Sigmoid colon (tissue), 7 donors: ENCODE measurements around the gene RALGAPB. TPM values are rescaled to one million over a fixed set of nuclear protein-coding genes. Genes with fewer than 3 reads are reported as not detected.

Experiments used
- DNase-seq: peaks from one replicate; pipeline ENCODE4 v3.0.0-alpha.2; 2019
- H3K27ac ChIP-seq, 4 donors: fragments of 200-600 bp; sonication (generic); one replicate each; pipeline ENCODE4 v1.5.1; 2016 to 2019; ENCODE audit warnings: mild to moderate bottlenecking in 1 of 4
- H3K27me3 ChIP-seq, 3 donors: fragments of 200-600 bp; sonication (generic); one replicate each; pipeline ENCODE4 v1.5.1; 2019; ENCODE audit warnings: mild to moderate bottlenecking in 1 of 3
- H3K36me3 ChIP-seq, 4 donors: fragments of 200-600 bp; sonication (generic); one replicate each; pipeline ENCODE4 v1.5.1; 2016 to 2019
- H3K4me1 ChIP-seq, 4 donors: fragments of 200-600 bp; sonication (generic); one replicate each; pipeline ENCODE4 v1.5.1; 2017 to 2019
- H3K4me3 ChIP-seq, 4 donors: fragments of 200-600 bp; sonication (generic); one replicate each; pipeline ENCODE4 v1.5.1; 2017 to 2019; ENCODE audit warnings: mild to moderate bottlenecking in 2 of 4, moderate library complexity in 1 of 4
- H3K9me3 ChIP-seq, 4 donors: fragments of 200-600 bp in 3 of 4; sonication (generic) in 3 of 4; one replicate each; pipeline versions ENCODE4 v1.5.1 to v1.6.1; 2013 to 2019
- EP300 ChIP-seq, 4 donors: sonication (generic); formaldehyde crosslinking; IDR thresholded peaks; one replicate each; pipeline ENCODE4 v1.6.1; 2017; ENCODE audit warnings: antibody characterized with exemption in 4 of 4
- POLR2A ChIP-seq, 2 donors: fragments of 450-650 bp; IDR thresholded peaks; one replicate each; pipeline ENCODE4 v1.6.1; 2016; ENCODE audit warnings: antibody characterized with exemption in 2 of 2, mild to moderate bottlenecking in 2 of 2, moderate library complexity in 2 of 2
- POLR2AphosphoS5 ChIP-seq, 4 donors: sonication (generic); formaldehyde crosslinking; IDR thresholded peaks; one replicate each; pipeline ENCODE4 v1.6.1; 2017; ENCODE audit warnings: antibody characterized with exemption in 4 of 4
- WGBS, 2 donors: extraction: QIAGEN DNeasy Blood & Tissue Kit; methylation state at CpG; one replicate each; pipeline ENCODE4 v1.1.7; 2013; 5-methylcytosine and 5-hydroxymethylcytosine counted together
- intact Hi-C: fragments of 100-400 bp; cut with DNase I; formaldehyde crosslinking; loops from one replicate; pipeline ENCODE4 v1.15.1; 2023
- polyA plus RNA-seq, 3 donors: library from polyadenylated mRNA; stranded (reverse); fragments of 200-250 nt; gene quantifications; one replicate each; pipeline ENCODE4 v1.2.3, GENCODE V29; 2013
- total RNA-seq, 4 donors: library from RNA; depleted of rRNA; stranded (reverse); fragments of >200 nt; gene quantifications; one replicate each; pipeline ENCODE4 v1.1.0, GENCODE V29; 2016
- TF ChIP-seq, protein P1 (sequence below), 4 experiments: fragments of 450-650 bp in 3 of 4; fragments of 200-600 bp in 1 of 4; IDR thresholded peaks; one replicate each; pipeline ENCODE4 v1.5.1; 2016 to 2019; ENCODE audit warnings: antibody characterized with exemption in 4 of 4, mild to moderate bottlenecking in 3 of 4, moderate library complexity in 2 of 4
- donor health status: healthy with polysubstance abuse.
- donor health status: Bipolar disorder and iron deficiency.
- donor health status: healthy.

Gene RALGAPB
- total and polyA plus RNA-seq, 7 donors: 7.2 to 37.9 (median 29.3) TPM

DNA sequence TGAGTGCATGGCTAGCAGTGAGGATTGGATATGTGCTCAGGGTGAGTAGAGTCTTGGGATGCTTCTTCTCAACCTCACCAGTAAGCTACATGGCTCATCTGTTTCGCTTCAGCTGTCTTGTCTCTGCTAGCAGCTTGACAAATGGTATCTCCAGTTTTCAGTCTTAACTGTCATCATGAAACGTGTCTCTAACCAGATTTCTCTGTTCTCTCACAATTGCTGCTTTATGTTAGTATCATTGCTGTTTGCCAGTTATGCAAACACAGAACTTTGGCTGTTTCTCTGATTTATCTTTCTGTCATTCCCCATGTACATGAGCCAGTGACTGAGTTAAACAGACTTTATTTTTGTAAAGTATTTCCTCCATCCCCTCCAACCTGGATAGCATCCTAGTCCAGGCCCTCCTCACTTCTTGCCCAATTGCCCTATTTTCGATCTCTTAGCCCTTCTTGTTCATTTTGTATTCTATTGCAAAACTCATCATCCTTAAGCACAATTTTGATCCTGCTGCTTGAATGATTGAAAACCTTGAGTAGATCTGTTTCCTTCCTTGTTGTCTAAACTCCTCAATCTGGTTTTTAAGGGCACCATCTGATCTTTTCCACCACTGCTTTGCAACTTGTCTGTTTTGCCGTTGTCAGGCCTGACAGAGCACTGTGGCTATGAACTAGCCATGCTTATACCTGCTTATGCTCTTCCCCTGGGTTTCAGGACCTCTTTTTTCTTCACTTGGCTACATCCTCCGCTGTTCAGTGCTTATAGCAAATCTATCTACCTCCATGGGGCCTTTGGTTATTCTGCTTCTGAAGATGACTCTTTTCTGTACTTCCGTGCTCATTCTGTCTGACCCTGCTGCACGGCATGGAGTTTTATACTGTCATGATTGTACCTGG lies 70.6 kb downstream of the RALGAPB start:
- no peak overlapping the region for H3K27ac ChIP-seq
- H3K27me3 ChIP-seq: no peaks in the 10 kb centered on the region
- H3K4me1 ChIP-seq: peaks cover 0 to 10% (median 4%) of the 10 kb centered on the region in 4 donors
- no peak for DNase-seq
- TF ChIP-seq EP300 (IDR thresholded peaks at IDR 0.05) (no peak), POLR2AphosphoS5 (IDR thresholded peaks at IDR 0.05) (peak; percentile 20 to 80 (median 68)), POLR2A (IDR thresholded peaks at IDR 0.05) (no peak)
- TF ChIP-seq, protein P1, sequence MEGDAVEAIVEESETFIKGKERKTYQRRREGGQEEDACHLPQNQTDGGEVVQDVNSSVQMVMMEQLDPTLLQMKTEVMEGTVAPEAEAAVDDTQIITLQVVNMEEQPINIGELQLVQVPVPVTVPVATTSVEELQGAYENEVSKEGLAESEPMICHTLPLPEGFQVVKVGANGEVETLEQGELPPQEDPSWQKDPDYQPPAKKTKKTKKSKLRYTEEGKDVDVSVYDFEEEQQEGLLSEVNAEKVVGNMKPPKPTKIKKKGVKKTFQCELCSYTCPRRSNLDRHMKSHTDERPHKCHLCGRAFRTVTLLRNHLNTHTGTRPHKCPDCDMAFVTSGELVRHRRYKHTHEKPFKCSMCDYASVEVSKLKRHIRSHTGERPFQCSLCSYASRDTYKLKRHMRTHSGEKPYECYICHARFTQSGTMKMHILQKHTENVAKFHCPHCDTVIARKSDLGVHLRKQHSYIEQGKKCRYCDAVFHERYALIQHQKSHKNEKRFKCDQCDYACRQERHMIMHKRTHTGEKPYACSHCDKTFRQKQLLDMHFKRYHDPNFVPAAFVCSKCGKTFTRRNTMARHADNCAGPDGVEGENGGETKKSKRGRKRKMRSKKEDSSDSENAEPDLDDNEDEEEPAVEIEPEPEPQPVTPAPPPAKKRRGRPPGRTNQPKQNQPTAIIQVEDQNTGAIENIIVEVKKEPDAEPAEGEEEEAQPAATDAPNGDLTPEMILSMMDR (IDR thresholded peaks at IDR 0.05): no peak
- intact Hi-C loops: no loop called here
- H3K4me3 ChIP-seq: no peak overlapping the region
- H3K36me3 ChIP-seq: peaks cover 20 to 94% (median 30%) of the 10 kb centered on the region in 4 donors
- 85 to 87% methylated on average over 7 of the region's 7 CpGs for WGBS, 2 donors
- no peaks in the 10 kb centered on the region for H3K9me3 ChIP-seq

DNA sequence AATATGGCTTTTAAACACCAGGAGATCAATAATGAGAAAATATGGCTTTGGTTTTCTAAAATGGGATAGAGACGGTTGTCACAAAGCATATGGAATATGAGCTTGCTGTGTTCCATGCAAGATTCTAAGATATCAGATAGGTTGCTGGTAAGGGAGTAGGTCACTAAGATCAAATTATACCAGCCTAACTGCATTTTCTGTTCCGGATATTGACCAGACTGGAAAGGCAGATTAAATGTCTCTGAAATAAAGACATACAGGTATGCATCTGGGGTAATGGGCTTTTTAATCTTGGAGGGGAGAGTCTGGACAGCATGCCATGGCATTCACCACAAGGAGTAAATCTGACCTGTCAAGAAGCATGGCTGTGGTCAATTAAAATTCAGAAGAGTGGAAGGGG lies 73.1 kb downstream of the RALGAPB start:
- 96 to 98% methylated on average over 2 of the region's 2 CpGs for WGBS, 2 donors
- no peak overlapping the region for H3K27ac ChIP-seq
- no peak for TF ChIP-seq POLR2AphosphoS5 (IDR thresholded peaks at IDR 0.05)
- TF ChIP-seq POLR2A (IDR thresholded peaks at IDR 0.05): no peak
- TF ChIP-seq EP300 (IDR thresholded peaks at IDR 0.05): no peak
- TF ChIP-seq, protein P1 (IDR thresholded peaks at IDR 0.05): no peak
- no peak for DNase-seq
- no peaks in the 10 kb centered on the region for H3K27me3 ChIP-seq
- intact Hi-C loops: no loop called here
- peaks cover 20 to 94% (median 34%) of the 10 kb centered on the region in 4 donors for H3K36me3 ChIP-seq
- H3K4me1 ChIP-seq: peaks cover 0 to 10% (median 4%) of the 10 kb centered on the region in 4 donors
- no peaks in the 10 kb centered on the region for H3K9me3 ChIP-seq
- no peak overlapping the region for H3K4me3 ChIP-seq

DNA sequence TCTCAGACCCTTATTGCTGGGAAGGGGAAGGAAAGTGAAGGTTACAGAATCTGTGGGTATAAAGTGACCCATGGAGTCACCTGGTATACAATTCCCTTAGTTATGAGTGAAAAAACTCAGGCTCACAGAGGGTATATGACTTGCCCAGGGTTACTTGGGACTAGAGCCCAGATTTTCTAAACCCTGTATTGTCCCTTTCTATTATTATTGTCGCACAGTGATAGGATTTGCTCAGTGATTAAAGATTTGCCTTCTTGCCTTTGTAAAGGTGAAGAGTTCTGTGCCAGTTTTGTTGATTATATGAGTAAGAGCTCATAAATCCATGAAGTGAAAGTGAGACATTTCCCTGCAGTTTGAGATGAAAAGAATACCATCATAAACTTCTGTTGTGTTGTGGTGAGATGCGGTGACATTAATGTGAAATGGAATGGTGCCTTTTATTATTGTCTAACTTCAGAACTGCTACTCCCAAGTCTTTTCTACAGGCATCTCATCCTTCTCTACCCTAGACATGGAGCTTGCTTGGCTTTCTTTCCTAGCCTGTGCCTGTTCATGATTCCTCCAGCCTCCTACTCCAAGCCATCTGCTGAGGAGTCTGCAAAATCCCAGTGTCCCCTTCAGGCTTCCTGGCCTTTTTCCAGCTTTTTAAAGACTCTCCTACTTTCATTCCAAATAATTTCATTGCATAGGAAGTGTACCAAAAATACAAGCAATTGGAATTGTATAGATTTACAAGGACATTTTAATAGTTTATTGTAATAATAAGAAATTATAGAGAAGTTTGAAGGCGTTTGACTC lies 74.8 kb downstream of the RALGAPB start:
- no peak overlapping the region for H3K4me3 ChIP-seq
- TF ChIP-seq POLR2A (IDR thresholded peaks at IDR 0.05) (no peak), POLR2AphosphoS5 (IDR thresholded peaks at IDR 0.05) (no peak), EP300 (IDR thresholded peaks at IDR 0.05) (no peak)
- TF ChIP-seq, protein P1 (IDR thresholded peaks at IDR 0.05): no peak
- H3K9me3 ChIP-seq: no peaks in the 10 kb centered on the region
- peaks cover 13 to 95% (median 33%) of the 10 kb centered on the region in 4 donors for H3K36me3 ChIP-seq
- no peak for DNase-seq
- peaks cover 0 to 8% (median 3%) of the 10 kb centered on the region in 4 donors for H3K4me1 ChIP-seq
- no peaks in the 10 kb centered on the region for H3K27me3 ChIP-seq
- intact Hi-C loops: no loop called here
- WGBS, 2 donors: 80 to 83% methylated on average over 3 of the region's 3 CpGs
- H3K27ac ChIP-seq: no peak overlapping the region

DNA sequence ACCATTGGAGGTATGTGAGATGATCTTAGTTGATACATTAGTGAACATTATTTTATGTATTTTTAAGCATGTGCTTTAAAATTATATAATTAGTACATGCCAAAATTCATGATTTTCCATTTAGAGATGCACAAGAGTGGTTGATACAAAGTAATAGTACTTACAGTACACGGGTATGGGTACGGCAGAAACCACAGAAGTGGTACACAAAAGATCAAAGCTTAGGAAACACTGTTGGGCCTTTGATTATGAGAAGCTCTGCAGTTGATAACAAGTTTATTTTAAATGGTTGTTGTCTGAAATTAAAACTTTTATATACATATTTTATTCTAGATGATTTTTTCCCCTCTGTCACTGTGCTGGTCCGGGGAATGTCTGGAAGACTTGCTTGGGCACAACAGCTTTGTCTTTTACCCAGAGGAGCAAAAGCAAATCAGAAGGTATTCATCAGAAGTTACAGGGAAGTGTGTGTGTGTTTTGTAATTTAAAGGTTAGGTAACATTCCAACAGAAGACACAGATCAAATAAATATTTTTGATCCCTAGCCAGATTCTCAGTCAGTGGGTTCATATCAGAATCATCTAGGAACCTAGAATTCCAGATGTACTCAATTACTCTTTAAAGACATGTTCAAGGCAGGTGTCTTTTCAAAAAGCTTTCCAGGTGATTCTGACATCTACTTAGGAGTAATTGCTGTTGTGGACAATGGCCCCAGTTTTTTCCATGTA lies 75.9 kb downstream of the RALGAPB start:
- intact Hi-C loops: no loop called here
- peaks cover 13 to 99% (median 40%) of the 10 kb centered on the region in 4 donors for H3K36me3 ChIP-seq

More for the DNA sequence above, 75.9 kb downstream of the RALGAPB start:
- Histone ChIP-seq H3K27me3 (no peaks in the 10 kb centered on the region), H3K9me3 (no peaks in the 10 kb centered on the region), H3K4me1 (no peaks in the 10 kb centered on the region), H3K27ac (no peak overlapping the region), H3K4me3 (no peak overlapping the region)
- 85 to 96% methylated on average over 3 of the region's 3 CpGs for WGBS, 2 donors
- TF ChIP-seq POLR2AphosphoS5 (IDR thresholded peaks at IDR 0.05) (no peak), POLR2A (IDR thresholded peaks at IDR 0.05) (no peak), EP300 (IDR thresholded peaks at IDR 0.05) (no peak)
- TF ChIP-seq, protein P1 (IDR thresholded peaks at IDR 0.05): no peak
- no peak for DNase-seq
